GM12878 (cell line): Measurements from ENCODE around the gene SRI. TPM values are rescaled to one million over a fixed set of nuclear protein-coding genes. Genes with fewer than 3 reads are reported as not detected.

Experiments used
- BHLHE40 ChIP-seq, 2 experiments: fragments of 450-650 bp in 1 of 2; IDR thresholded peaks; 2 replicates each; pipeline ENCODE4 v1.6.1; 2011 to 2017; ENCODE audit warnings: low read depth in 2 of 2, borderline replicate concordance in 1 of 2, improper control_type of control experiment in 1 of 2, low read length in 1 of 2, mild to moderate bottlenecking in 1 of 2
- CBFB ChIP-seq: IDR thresholded peaks from 2 replicates; pipeline ENCODE4 v1.6.1; 2016; ENCODE audit warnings: antibody characterized with exemption, low read depth
- DPF2 ChIP-seq: fragments of 450-650 bp; IDR thresholded peaks from 2 replicates; pipeline ENCODE4 v1.6.1; 2017; ENCODE audit warnings: mild to moderate bottlenecking
- EZH2 ChIP-seq: IDR thresholded peaks from 2 replicates; pipeline ENCODE4 v1.6.1; 2012; ENCODE audit warnings: low read depth, mild to moderate bottlenecking, control low read depth, inconsistent platforms, low read length, borderline replicate concordance; ENCODE audit not compliant: control insufficient read depth
- GATAD2B ChIP-seq: fragments of 450-650 bp; conservative IDR thresholded peaks from 2 replicates; pipeline ENCODE4 v1.6.1; 2017; ENCODE audit warnings: low read depth, mild to moderate bottlenecking, moderate library complexity
- JUND ChIP-seq: IDR thresholded peaks from 2 replicates; pipeline ENCODE4 v1.6.1; 2012; ENCODE audit warnings: low read depth, mild to moderate bottlenecking, low read length, improper control_type of control experiment, moderate library complexity
- LARP7 ChIP-seq: fragments of 450-650 bp; IDR thresholded peaks from 2 replicates; pipeline ENCODE4 v1.6.1; 2017; ENCODE audit warnings: mild to moderate bottlenecking
- MLLT1 ChIP-seq: fragments of 450-650 bp; IDR thresholded peaks from 2 replicates; pipeline ENCODE4 v1.6.1; 2016; ENCODE audit warnings: mild to moderate bottlenecking
- NR2F1 ChIP-seq: fragments of 450-650 bp; conservative IDR thresholded peaks from 2 replicates; pipeline ENCODE4 v1.6.1; 2017; ENCODE audit warnings: mild to moderate bottlenecking
- POLR2AphosphoS5 ChIP-seq: IDR thresholded peaks from 2 replicates; pipeline ENCODE4 v1.6.1; 2011; ENCODE audit warnings: mild to moderate bottlenecking, low read length, inconsistent platforms
- SMAD1 ChIP-seq: fragments of 450-650 bp; IDR thresholded peaks from 2 replicates; pipeline ENCODE4 v1.6.1; 2018; ENCODE audit warnings: mild to moderate bottlenecking, low read depth; ENCODE audit not compliant: partially characterized antibody
- SMARCA5 ChIP-seq: fragments of 450-650 bp; IDR thresholded peaks from 2 replicates; pipeline ENCODE4 v1.6.1; 2017; ENCODE audit warnings: mild to moderate bottlenecking
- SP1 ChIP-seq: IDR thresholded peaks from one replicate; pipeline ENCODE4 v1.6.1; 2011; ENCODE audit warnings: low read depth, low read length
- TCF7 ChIP-seq: IDR thresholded peaks from 2 replicates; pipeline ENCODE4 v1.6.1; 2014; ENCODE audit warnings: antibody characterized with exemption, borderline replicate concordance
- USF1 ChIP-seq: IDR thresholded peaks from 2 replicates; pipeline ENCODE4 v1.6.1; 2011; ENCODE audit warnings: borderline replicate concordance, low read depth, mild to moderate bottlenecking, moderate library complexity, mixed read lengths, low read length; ENCODE audit not compliant: insufficient read depth; ENCODE audit errors: extremely low read length
- ZBTB33 ChIP-seq: fragments of 450-650 bp; IDR thresholded peaks from 2 replicates; pipeline ENCODE4 v1.6.1; 2017; ENCODE audit warnings: mild to moderate bottlenecking
- ZSCAN29 ChIP-seq: fragments of 450-650 bp; IDR thresholded peaks from 2 replicates; pipeline ENCODE4 v1.6.1; 2017; ENCODE audit warnings: mild to moderate bottlenecking, moderate library complexity
- polyA plus RNA-seq, 11 experiments: library from polyadenylated mRNA; depleted of rRNA in 4 of 11; unstranded in 6 of 11; stranded (reverse) in 5 of 11; fragments of >200 nt; fragmentation: Nextera tagmentation in 4 of 11; fragmentation: Illumina TruSeq in 1 of 11; extraction: Ambion mirVana in 4 of 11; extraction: Trizol in 1 of 11; gene quantifications; 1 replicate in 1 of 11; 2 replicates in 10 of 11; pipeline versions ENCODE4 v1.2.1 to v1.2.3, GENCODE V29; 2011 to 2016; ENCODE audit warnings: inconsistent platforms in 2 of 11, missing spikeins in 2 of 11, low read depth in 1 of 11
- total RNA-seq, 4 experiments: library from RNA; depleted of rRNA in 3 of 4; stranded (reverse); fragments of >200 nt in 3 of 4; fragmentation: Illumina TruSeq in 1 of 4; extraction: Trizol in 1 of 4; gene quantifications; 2 replicates each; pipeline versions ENCODE4 v1.2.1 to v1.2.3, GENCODE V29; 2013 to 2021
- TF ChIP-seq, protein P1 (sequence below): IDR thresholded peaks from 2 replicates; pipeline ENCODE4 v1.6.1; 2012; ENCODE audit warnings: improper control_type of control experiment, low read depth, low read length; ENCODE audit not compliant: insufficient replicate concordance

The SRI gene
- total and polyA plus RNA-seq, 10 of the 15 experiments (the other 5 are each of a cell fraction or from before 2014, with no cell fraction given) = 94.7 to 588 (median 242) TPM

- TF ChIP-seq TCF7 (no peak), JUND (no peak), CBFB (no peak), POLR2AphosphoS5 (peak; percentile 74), BHLHE40 (IDR thresholded peaks at IDR 0.05; ENCODE audit: borderline replicate concordance in 1 of 2, low read depth in 2 of 2, low read length in 1 of 2) (peak in 1 of 2 experiments; percentile 28; a peak in 2 of 4 replicates), DPF2 (peak; percentile 66; the same call in 1 of the 2 replicates), SP1 (peak; percentile 9), USF1 (no peak), NR2F1 (peak; percentile 100), GATAD2B (0 out of 2 replicates have a peak, but pooled peaks have one; percentile 48), ZSCAN29 (no peak), SMAD1 (no peak), ZBTB33 (no peak), EZH2 (no peak), SMARCA5 (0 out of 2 replicates have a peak, but pooled peaks have one; percentile 59), MLLT1 (no peak), LARP7 (no peak)
- TF ChIP-seq, protein P1, sequence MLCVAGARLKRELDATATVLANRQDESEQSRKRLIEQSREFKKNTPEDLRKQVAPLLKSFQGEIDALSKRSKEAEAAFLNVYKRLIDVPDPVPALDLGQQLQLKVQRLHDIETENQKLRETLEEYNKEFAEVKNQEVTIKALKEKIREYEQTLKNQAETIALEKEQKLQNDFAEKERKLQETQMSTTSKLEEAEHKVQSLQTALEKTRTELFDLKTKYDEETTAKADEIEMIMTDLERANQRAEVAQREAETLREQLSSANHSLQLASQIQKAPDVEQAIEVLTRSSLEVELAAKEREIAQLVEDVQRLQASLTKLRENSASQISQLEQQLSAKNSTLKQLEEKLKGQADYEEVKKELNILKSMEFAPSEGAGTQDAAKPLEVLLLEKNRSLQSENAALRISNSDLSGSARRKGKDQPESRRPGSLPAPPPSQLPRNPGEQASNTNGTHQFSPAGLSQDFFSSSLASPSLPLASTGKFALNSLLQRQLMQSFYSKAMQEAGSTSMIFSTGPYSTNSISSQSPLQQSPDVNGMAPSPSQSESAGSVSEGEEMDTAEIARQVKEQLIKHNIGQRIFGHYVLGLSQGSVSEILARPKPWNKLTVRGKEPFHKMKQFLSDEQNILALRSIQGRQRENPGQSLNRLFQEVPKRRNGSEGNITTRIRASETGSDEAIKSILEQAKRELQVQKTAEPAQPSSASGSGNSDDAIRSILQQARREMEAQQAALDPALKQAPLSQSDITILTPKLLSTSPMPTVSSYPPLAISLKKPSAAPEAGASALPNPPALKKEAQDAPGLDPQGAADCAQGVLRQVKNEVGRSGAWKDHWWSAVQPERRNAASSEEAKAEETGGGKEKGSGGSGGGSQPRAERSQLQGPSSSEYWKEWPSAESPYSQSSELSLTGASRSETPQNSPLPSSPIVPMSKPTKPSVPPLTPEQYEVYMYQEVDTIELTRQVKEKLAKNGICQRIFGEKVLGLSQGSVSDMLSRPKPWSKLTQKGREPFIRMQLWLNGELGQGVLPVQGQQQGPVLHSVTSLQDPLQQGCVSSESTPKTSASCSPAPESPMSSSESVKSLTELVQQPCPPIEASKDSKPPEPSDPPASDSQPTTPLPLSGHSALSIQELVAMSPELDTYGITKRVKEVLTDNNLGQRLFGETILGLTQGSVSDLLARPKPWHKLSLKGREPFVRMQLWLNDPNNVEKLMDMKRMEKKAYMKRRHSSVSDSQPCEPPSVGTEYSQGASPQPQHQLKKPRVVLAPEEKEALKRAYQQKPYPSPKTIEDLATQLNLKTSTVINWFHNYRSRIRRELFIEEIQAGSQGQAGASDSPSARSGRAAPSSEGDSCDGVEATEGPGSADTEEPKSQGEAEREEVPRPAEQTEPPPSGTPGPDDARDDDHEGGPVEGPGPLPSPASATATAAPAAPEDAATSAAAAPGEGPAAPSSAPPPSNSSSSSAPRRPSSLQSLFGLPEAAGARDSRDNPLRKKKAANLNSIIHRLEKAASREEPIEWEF = no peak
These were observed 2.0 kb downstream of the SRI start (continued) for GRCh38 chr7:88217675-88218428.
